Measurements from ENCODE around the gene SETD2.
"Not testable (repeated sequence)": the region's sequence is repeated elsewhere in the genome, so short reads cannot be mapped to it uniquely, and the experiment has no call there.

SETD2 gene

GRCh38 chr3:47034868-47035489 is 128.9 kb downstream of the SETD2 start:
- no peak for DNase-seq (ENCODE audit: low read depth in 2 of 2)

DNA sequence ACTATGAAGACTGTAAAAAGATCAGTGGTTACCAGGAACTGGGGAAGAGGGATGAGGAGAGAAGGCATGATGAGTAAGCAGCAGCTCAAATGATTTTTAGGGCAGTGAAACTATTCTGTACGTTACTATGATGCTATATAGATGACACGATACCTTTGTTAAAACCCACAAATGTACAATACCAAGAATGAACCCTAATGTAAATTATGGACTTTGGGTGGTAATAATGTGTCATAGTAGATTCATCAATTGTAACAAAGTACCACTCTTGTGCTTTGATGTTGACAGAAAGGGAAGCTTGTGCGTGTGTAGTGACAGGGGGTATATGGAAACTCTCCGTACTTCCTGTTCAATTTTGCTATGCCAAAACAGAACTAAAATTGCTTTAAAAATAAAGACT is 132.9 kb downstream of the SETD2 start:
- not testable (repeated sequence) for DNase-seq (ENCODE audit: low read depth in 2 of 2)

GRCh38 chr3:47028667-47029066 is 135.2 kb downstream of the SETD2 start:
- no peak for DNase-seq (ENCODE audit: low read depth in 2 of 2)

DNA sequence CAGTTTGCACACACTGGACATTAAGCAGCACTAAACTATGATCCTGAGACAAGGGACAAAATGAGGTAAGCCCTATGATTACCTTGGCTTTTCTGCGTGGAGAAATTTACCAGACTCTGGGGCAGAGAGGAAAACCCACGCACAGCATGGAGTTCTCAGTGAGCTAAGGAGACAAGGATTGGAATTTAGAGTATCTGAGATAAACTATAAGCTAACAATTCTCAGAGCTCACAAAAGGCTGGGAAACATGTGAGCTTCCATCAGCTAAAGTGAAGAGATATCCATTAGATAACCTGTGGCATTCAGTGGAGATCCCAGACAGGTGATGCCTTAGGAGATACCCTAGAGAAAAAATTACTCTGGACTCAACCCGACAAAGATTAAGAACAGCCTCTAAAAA is 135.8 kb downstream of the SETD2 start:
- no peak for DNase-seq (ENCODE audit: low read depth in 2 of 2)

GRCh38 chr3:47026432-47026831 is 137.5 kb downstream of the SETD2 start:
- not testable (repeated sequence) for DNase-seq (ENCODE audit: low read depth in 2 of 2)

GRCh38 chr3:47024932-47025331 is 139.0 kb downstream of the SETD2 start:
- DNase-seq (ENCODE audit: low read depth in 2 of 2), result no peak

DNA sequence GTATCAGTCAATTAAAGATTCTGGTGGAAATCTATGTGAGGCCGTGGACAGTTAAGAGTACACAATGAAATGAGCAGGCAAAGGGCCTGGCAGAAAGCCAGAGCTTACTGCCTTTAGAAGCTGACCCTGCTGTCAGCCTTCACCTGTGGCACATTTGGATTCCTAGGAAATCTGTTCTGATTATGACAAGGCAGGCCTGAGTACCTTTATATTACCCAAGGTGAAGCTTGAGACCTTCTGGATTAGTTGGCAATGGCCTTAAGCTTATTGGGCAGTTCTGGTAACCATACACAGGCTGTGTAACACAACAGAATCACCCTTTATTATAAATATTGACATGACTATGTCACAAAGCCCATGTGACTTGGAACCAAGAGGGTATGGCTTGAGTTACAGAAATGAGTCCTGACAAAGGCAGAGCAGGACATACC is 141.3 kb downstream of the SETD2 start:
- no peak for DNase-seq (ENCODE audit: low read depth in 2 of 2)

DNA sequence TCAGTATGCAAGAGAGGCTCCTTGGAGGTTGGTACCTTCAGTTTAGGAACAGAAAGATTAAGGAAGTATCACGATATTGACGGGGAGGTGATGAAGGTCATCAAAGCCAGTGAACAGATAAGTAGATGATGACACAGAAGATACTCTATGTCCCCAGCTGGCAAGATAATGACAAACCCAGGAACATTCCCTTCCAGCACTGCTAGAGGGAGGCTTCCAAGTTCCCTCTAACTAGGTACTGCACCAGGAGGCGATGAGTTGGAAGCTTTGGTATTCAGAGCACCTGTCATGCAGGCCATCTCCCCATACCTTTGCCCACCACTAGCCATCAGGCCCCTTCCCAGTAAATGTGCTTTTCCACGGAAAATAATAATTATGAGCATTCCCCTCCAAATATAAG is 143.6 kb downstream of the SETD2 start:
- DNase-seq (ENCODE audit: low read depth in 2 of 2), result no peak

DNA sequence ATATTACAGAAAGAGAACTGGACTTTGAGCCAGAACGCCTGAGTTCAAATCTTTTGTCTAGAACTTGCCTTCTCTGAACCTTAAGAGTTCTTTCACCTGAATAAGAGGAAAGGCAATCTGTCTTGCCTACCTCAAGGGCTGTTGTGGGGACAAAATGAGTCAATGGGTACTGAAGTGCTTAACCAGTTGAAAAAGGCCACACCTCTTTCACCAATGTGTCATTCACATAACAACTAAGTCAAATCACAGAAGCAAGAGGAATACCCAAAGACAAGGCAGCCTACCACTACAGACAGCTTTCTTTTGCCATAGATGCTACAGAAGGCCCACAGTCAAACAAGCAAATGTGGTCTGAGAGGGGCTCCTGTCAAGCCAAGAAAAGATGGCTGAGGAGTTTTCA is 144.7 kb downstream of the SETD2 start:
- no peak for DNase-seq (ENCODE audit: low read depth in 2 of 2)

DNA sequence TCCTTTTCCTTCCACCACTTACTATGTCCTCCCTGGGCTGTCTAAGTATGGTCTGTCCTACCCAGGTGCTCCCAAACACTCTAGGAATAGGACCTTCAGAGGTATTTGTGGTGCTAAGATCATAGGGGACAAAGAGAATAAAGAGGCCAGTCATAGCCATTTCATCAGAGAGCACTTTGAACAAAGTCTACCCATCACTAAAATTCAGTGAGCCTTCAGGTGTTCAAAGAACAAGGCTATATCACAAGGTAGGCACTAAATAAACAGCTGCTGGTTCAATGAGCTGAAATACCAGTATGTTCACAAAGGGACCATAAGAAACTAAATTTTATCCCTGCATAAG is 145.7 kb downstream of the SETD2 start:
- DNase-seq (ENCODE audit: low read depth in 2 of 2), result no peak

GRCh38 chr3:47017504-47018268 is 146.2 kb downstream of the SETD2 start:
- no peak for DNase-seq (ENCODE audit: low read depth in 2 of 2)

- peak; percentile 30 to 41 for DNase-seq (ENCODE audit: low read depth in 2 of 2)
These were observed 146.9 kb downstream of the SETD2 start for GRCh38 chr3:47016934-47017435.

- DNase-seq (ENCODE audit: low read depth in 2 of 2), result no peak
These were observed 147.6 kb downstream of the SETD2 start for GRCh38 chr3:47016086-47016933.

GRCh38 chr3:47015151-47015550 is 148.8 kb downstream of the SETD2 start:
- no peak for DNase-seq (ENCODE audit: low read depth in 2 of 2)

DNA sequence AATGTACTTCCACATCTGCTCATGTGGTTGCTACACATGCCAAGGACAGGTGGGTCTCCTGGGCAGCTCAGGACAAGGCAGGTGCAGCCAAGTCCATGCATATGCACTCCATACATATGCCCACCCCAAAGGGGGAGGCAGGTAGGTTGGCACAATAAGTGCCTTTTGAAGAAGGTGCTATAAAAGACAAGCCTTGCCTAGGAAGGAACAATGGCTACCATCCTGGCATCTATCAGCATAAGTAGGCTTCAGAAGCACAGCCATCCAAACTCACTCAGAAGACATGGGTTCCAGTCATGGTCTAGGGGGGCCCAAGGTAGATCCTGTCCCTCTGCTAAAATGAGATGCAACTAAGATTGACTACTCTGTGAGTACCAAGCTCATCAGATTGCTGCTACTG is 149.9 kb downstream of the SETD2 start:
- no peak for DNase-seq (ENCODE audit: low read depth in 2 of 2)

GRCh38 chr3:47013231-47013630 is 150.7 kb downstream of the SETD2 start:
- DNase-seq (ENCODE audit: low read depth in 2 of 2), result no peak

DNA sequence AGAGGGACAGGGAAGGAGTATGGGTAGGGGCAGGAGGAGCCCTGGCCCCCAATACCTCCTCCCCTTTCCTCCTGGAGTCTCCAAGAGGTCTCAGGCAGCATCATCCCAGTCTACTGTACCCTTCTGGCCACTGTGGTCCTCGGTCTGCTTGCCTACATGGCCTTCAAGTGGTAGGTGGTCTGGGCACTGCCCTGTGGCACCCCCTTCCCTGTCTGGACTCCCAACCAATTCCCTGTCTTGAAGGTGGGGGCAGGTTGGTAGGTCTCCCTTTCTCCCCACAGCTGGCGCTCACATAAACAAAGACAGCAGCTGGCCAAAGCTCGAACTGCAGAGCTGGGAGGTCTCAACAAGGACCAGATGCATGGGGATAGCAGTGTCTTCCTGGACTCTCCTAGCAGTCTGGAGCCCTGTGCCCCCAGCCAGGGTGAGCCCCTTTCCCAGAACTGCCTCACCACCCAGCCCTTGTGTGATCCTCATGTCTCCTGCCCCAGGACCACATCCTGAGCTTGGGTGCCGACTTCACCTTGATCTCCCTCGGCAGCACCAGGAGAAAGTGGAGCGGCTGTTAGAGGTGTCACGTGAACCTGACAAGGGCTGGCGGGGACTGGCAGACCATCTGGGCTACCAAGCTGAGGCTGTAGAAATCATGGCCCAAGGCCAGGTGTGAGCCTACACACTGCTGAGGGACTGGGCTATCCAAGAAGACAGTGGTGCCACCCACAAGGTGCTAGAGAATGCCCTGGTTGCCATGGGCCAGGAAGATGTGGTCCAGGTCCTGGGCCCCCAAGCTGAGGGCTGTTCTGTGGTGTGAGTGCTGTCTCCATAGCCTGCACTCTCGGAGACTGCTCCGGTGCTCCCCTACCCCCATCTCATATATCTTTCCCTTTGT is 151.3 kb downstream of the SETD2 start:
- DNase-seq (ENCODE audit: low read depth in 2 of 2), result no peak

DNA sequence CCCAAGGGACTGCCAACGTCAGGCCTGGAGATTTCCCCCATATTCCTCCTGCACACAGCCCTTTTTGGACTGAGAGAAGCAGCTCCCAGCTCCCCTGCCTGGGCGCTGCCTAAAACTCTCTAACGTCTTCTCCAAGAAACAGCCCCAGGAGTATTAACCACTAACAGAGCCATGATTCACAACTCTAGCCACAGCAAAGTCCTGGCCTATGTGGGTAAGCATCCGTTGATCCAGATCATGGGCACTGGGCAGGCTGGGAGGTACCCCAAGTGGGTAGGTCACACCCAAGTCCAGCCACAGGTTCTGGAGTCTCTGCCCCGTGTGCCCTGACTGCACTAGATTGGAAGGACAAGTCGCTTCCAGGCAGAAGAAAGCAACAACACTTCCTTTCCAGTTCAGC is 152.5 kb downstream of the SETD2 start:
- no peak for DNase-seq (ENCODE audit: low read depth in 2 of 2)

GRCh38 chr3:47010910-47011309 is 153.0 kb downstream of the SETD2 start:
- no peak for DNase-seq (ENCODE audit: low read depth in 2 of 2)

DNA sequence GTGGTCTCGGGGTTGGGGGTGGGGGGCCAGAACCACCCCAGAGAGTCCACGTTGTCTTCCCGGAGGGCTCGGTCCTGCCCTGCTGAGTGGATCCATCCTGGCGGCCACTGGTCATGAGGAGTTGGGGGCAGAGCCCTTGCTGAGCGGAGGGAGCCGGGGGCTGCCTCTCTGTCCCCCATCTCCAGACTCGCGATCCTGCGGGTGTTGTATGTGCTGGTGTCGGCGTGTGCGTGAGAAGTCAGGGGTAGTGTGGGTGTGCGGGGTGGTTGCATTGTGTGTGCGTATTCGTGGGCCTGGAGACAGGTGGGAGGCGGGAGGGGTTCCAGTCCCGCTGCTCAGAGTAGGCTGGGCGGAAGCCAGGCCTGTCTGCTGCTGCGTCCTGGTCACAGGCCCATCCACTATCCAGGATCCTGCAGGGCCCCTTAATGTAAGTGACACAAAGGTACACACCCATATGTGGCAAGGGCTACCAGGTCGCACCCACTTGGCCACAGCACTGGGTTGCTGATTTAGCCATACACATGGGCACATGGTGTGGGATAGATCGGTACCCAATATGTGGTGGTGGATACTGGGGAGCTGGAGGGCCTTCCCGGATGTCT is 153.7 kb downstream of the SETD2 start:
- DNase-seq (ENCODE audit: low read depth in 2 of 2), result no peak

All from stimulated activated CD8-positive, alpha-beta memory T cell treated with anti-CD3 and anti-CD28 coated beads, Interleukin-7, amount 100 ng/mL, for 4 hours (primary cell).